Calu3 (cell line): ENCODE measurements around the gene RASL10B. TPM values are rescaled to one million over a fixed set of nuclear protein-coding genes. Genes with fewer than 3 reads are reported as not detected.

Experiments
- BruUV-seq: library from RNA; stranded (reverse); fragments of 400-500 nt; replicated peaks from 2 replicates; lab custom pipeline; 2021; lab: Mats Ljungman, UMichigan
- CTCF ChIA-PET: fragments of 300-600 bp; sonication (Branson Sonifier 250); formaldehyde crosslinking; loops from one replicate; lab custom pipeline; 2022; ENCODE audit warnings: antibody characterized with exemption; lab: Charles Lee
- DNase-seq: peaks from one replicate; pipeline ENCODE4 v3.0.0; 2022
- H3K27ac Mint-ChIP-seq: one replicate; pipeline ENCODE4 v1.8.0; 2022; ENCODE audit warnings: mixed read lengths; ENCODE audit not compliant: unreplicated experiment
- H3K27me3 Mint-ChIP-seq: one replicate; pipeline ENCODE4 v1.8.0; 2022; ENCODE audit warnings: mixed read lengths; ENCODE audit not compliant: unreplicated experiment
- H3K36me3 Mint-ChIP-seq: one replicate; pipeline ENCODE4 v1.8.0; 2022; ENCODE audit warnings: mild to moderate bottlenecking, moderate library complexity, mixed read lengths; ENCODE audit not compliant: insufficient read depth, unreplicated experiment
- H3K4me1 Mint-ChIP-seq: one replicate; pipeline ENCODE4 v1.8.0; 2022; ENCODE audit warnings: mild to moderate bottlenecking, low read depth, mixed read lengths; ENCODE audit not compliant: unreplicated experiment
- H3K4me3 Mint-ChIP-seq: one replicate; pipeline ENCODE4 v1.8.0; 2022; ENCODE audit warnings: mild to moderate bottlenecking, low read depth, moderate library complexity, mixed read lengths; ENCODE audit not compliant: unreplicated experiment
- H3K9me3 Mint-ChIP-seq: one replicate; pipeline ENCODE4 v1.8.0; 2022; ENCODE audit warnings: low read depth, mixed read lengths; ENCODE audit not compliant: unreplicated experiment
- CTCF ChIP-seq: fragments of 200-600 bp; IDR thresholded peaks from one replicate; pipeline ENCODE4 v1.8.0; 2022; ENCODE audit warnings: antibody characterized with exemption; ENCODE audit not compliant: unreplicated experiment
- intact Hi-C: fragments of 100-400 bp; cut with micrococcal nuclease; formaldehyde crosslinking; loops from one replicate; pipeline ENCODE4 v1.10.0; 2022; ENCODE audit not compliant: unreplicated experiment
- total RNA-seq: library from RNA; stranded (reverse); gene quantifications from 2 replicates; pipeline ENCODE4 v1.2.3, GENCODE V29; 2022

The RASL10B gene
- total RNA-seq, 1 experiment from 2014 or later = 1.4 TPM

GRCh38 chr17:35775039-35775438, 43.6 kb downstream of the RASL10B start:
- H3K27me3 Mint-ChIP-seq = peaks cover 36% of the 10 kb centered on the region
- no peaks in the 10 kb centered on the region for H3K9me3 Mint-ChIP-seq
- BruUV-seq = no TSS peak
- no peaks in the 10 kb centered on the region for H3K4me1 Mint-ChIP-seq
- intact Hi-C loops = no loop called here
- H3K27ac Mint-ChIP-seq = no peak overlapping the region
- no peak for TF ChIP-seq CTCF
- no peak for DNase-seq
- H3K36me3 Mint-ChIP-seq = no peaks in the 10 kb centered on the region
- CTCF ChIA-PET = no interaction called here
- no peak overlapping the region for H3K4me3 Mint-ChIP-seq

- CTCF ChIA-PET = interaction anchor here (0.6 kb wide), 1 partner anchor 69 kb away, joined by 3 read pairs; no protein-coding TSS in a partner anchor
- DNase-seq = no peak
- Mint-ChIP-seq H3K27me3 (peaks cover 33% of the 10 kb centered on the region), H3K36me3 (no peaks in the 10 kb centered on the region), H3K4me3 (no peak overlapping the region), H3K9me3 (no peaks in the 10 kb centered on the region), H3K27ac (no peak overlapping the region), H3K4me1 (no peaks in the 10 kb centered on the region)
- intact Hi-C loops = no loop called here
- no peak for TF ChIP-seq CTCF
- BruUV-seq = no TSS peak
These were observed 44.1 kb downstream of the RASL10B start for GRCh38 chr17:35775583-35775982.

GRCh38 chr17:35778641-35779196, 47.3 kb downstream of the RASL10B start:
- TF ChIP-seq CTCF = no peak
- intact Hi-C loops = no loop called here
- DNase-seq = no peak
- Mint-ChIP-seq H3K9me3 (no peaks in the 10 kb centered on the region), H3K4me1 (no peaks in the 10 kb centered on the region), H3K27me3 (peaks cover 10% of the 10 kb centered on the region), H3K27ac (no peak overlapping the region), H3K36me3 (no peaks in the 10 kb centered on the region), H3K4me3 (no peak overlapping the region)
- BruUV-seq = no TSS peak
- CTCF ChIA-PET = interaction anchor here (1.7 kb wide), 1 partner anchor 14 kb away, joined by 4 read pairs; no protein-coding TSS in a partner anchor

GRCh38 chr17:35780950-35781349, 49.5 kb downstream of the RASL10B start:
- no peak for DNase-seq
- CTCF ChIA-PET = no interaction called here
- no peak overlapping the region for H3K4me3 Mint-ChIP-seq
- no peaks in the 10 kb centered on the region for H3K9me3 Mint-ChIP-seq
- no peaks in the 10 kb centered on the region for H3K27me3 Mint-ChIP-seq
- intact Hi-C loops = no loop called here
- H3K4me1 Mint-ChIP-seq = no peaks in the 10 kb centered on the region
- no peak overlapping the region for H3K27ac Mint-ChIP-seq
- no TSS peak for BruUV-seq
- no peaks in the 10 kb centered on the region for H3K36me3 Mint-ChIP-seq
- TF ChIP-seq CTCF = no peak
